ENCODE results near the gene FBXL14. TPM values are rescaled to one million over a fixed set of nuclear protein-coding genes. Genes with fewer than 3 reads are reported as not detected.

Gene FBXL14
- total and polyA plus RNA-seq, 9 of the 15 experiments (the other 6 are each of a cell fraction or from before 2014, with no cell fraction given), result 0.13 to 9.8 (median 3.3) TPM

DNA sequence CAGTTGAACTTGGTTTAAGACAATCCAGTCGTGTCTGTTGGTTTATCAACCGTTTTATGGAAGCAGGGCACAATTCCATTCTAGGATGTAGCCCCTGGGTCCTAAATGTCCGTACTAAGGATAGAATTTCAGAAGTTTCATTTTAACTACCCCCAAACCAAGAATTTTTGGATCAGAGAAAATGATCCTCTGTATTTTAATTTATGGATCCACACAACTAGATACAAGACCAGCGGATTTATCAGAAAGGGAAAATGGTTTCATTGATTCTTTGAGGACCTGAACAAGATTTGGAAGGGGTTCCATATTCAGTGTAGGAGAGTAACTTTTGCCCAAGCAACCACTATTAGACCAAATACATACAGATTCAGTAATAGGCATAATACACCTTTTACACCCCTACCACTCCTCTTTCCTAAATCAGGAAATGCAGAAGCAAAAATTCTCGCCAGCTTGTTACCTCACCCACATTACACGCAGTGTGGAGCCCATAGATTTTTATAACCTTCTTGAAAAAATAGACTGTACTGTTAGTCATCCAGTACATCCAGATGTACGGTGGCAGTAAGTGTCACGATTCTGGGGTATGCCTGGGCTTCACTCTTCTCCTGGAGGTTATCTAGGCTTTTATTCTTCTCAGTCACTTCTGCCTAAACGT is 1.4 kb upstream of the FBXL14 start:
- Histone ChIP-seq H3K79me2 (ENCODE audit: control insufficient read depth, insufficient read depth, low read length) (peaks cover 44% of the 10 kb centered on the region), H3K4me3 (no peak overlapping the region), H3K36me3 (ENCODE audit: control insufficient read depth, insufficient read depth, low read length) (peaks cover 7% of the 10 kb centered on the region; the same call in 1 of the 3 replicates), H3K4me2 (ENCODE audit: insufficient read depth, low read length) (peak overlapping the region; percentile 86), H3K4me1 (replicated peaks in 1 of 2; ENCODE audit: control insufficient read depth in 2 of 2, insufficient read depth in 2 of 2, low read length in 2 of 2) (peaks cover 23 to 28% of the 10 kb centered on the region in 2 experiments; a peak in 4 of 5 replicates), H2AFZ (ENCODE audit: low read depth, low read length) (peak overlapping the region; percentile 94), H3K27ac (ENCODE audit: extremely low read depth, low read depth, low read length) (peak overlapping the region; percentile 87), H3K27me3 (ENCODE audit: control insufficient read depth in 2 of 2, insufficient read depth in 2 of 2, low read length in 2 of 2) (no peaks in the 10 kb centered on the region), H3K9ac (ENCODE audit: insufficient read depth in 1 of 2, low read depth in 2 of 2, low read length in 2 of 2) (peak overlapping the region in 1 of 2 experiments; percentile 65; a peak in 2 of 4 replicates), H3K9me1 (ENCODE audit: control insufficient read depth, insufficient read depth, low read length) (no peaks in the 10 kb centered on the region), H3K9me3 (replicated peaks; ENCODE audit: control insufficient read depth, insufficient read depth, low read depth, low read length) (no peaks in the 10 kb centered on the region), H4K20me1 (replicated peaks; ENCODE audit: control insufficient read depth, insufficient read depth, low read length) (peaks cover 12% of the 10 kb centered on the region)
- ATAC-seq (no peak), DNase-seq (ENCODE audit: extremely low read depth in 1 of 4, low spot score in 3 of 4) (no peak), FAIRE-seq (no peak)
- TF ChIP-seq, protein P1, sequence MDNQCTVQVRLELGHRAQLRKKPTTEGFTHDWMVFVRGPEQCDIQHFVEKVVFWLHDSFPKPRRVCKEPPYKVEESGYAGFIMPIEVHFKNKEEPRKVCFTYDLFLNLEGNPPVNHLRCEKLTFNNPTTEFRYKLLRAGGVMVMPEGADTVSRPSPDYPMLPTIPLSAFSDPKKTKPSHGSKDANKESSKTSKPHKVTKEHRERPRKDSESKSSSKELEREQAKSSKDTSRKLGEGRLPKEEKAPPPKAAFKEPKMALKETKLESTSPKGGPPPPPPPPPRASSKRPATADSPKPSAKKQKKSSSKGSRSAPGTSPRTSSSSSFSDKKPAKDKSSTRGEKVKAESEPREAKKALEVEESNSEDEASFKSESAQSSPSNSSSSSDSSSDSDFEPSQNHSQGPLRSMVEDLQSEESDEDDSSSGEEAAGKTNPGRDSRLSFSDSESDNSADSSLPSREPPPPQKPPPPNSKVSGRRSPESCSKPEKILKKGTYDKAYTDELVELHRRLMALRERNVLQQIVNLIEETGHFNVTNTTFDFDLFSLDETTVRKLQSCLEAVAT (IDR thresholded peaks at IDR 0.05), result no peak
- TF ChIP-seq NFIC (IDR thresholded peaks at IDR 0.05) (peak; percentile 71), ZNF324 (CRISPR knock-in tag; IDR thresholded peaks at IDR 0.05) (no peak)
- TF ChIP-seq, protein P2, sequence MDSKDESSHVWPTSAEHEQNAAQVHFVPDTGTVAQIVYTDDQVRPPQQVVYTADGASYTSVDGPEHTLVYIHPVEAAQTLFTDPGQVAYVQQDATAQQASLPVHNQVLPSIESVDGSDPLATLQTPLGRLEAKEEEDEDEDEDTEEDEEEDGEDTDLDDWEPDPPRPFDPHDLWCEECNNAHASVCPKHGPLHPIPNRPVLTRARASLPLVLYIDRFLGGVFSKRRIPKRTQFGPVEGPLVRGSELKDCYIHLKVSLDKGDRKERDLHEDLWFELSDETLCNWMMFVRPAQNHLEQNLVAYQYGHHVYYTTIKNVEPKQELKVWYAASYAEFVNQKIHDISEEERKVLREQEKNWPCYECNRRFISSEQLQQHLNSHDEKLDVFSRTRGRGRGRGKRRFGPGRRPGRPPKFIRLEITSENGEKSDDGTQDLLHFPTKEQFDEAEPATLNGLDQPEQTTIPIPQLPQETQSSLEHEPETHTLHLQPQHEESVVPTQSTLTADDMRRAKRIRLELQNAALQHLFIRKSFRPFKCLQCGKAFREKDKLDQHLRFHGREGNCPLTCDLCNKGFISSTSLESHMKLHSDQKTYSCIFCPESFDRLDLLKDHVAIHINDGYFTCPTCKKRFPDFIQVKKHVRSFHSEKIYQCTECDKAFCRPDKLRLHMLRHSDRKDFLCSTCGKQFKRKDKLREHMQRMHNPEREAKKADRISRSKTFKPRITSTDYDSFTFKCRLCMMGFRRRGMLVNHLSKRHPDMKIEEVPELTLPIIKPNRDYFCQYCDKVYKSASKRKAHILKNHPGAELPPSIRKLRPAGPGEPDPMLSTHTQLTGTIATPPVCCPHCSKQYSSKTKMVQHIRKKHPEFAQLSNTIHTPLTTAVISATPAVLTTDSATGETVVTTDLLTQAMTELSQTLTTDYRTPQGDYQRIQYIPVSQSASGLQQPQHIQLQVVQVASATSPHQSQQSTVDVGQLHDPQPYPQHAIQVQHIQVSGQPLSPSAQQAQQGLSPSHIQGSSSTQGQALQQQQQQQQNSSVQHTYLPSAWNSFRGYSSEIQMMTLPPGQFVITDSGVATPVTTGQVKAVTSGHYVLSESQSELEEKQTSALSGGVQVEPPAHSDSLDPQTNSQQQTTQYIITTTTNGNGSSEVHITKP (IDR thresholded peaks at IDR 0.05; ENCODE audit: partially characterized antibody), result peak; percentile 69
- TF ChIP-seq, protein P3, sequence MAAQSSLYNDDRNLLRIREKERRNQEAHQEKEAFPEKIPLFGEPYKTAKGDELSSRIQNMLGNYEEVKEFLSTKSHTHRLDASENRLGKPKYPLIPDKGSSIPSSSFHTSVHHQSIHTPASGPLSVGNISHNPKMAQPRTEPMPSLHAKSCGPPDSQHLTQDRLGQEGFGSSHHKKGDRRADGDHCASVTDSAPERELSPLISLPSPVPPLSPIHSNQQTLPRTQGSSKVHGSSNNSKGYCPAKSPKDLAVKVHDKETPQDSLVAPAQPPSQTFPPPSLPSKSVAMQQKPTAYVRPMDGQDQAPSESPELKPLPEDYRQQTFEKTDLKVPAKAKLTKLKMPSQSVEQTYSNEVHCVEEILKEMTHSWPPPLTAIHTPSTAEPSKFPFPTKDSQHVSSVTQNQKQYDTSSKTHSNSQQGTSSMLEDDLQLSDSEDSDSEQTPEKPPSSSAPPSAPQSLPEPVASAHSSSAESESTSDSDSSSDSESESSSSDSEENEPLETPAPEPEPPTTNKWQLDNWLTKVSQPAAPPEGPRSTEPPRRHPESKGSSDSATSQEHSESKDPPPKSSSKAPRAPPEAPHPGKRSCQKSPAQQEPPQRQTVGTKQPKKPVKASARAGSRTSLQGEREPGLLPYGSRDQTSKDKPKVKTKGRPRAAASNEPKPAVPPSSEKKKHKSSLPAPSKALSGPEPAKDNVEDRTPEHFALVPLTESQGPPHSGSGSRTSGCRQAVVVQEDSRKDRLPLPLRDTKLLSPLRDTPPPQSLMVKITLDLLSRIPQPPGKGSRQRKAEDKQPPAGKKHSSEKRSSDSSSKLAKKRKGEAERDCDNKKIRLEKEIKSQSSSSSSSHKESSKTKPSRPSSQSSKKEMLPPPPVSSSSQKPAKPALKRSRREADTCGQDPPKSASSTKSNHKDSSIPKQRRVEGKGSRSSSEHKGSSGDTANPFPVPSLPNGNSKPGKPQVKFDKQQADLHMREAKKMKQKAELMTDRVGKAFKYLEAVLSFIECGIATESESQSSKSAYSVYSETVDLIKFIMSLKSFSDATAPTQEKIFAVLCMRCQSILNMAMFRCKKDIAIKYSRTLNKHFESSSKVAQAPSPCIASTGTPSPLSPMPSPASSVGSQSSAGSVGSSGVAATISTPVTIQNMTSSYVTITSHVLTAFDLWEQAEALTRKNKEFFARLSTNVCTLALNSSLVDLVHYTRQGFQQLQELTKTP (IDR thresholded peaks at IDR 0.05; ENCODE audit: low read depth in 1 of 2, partially characterized antibody in 2 of 2), result peak in 1 of 2 experiments; percentile 90
- ChIA-PET POLR2A (no interaction called here), CTCF (ENCODE audit: low intra/inter-chr PET ratio) (no interaction called here)
- in situ Hi-C loops (cut with MboI), result loop anchor here (25.0 kb wide), 2 partner anchors 309 to 1034 kb away; no protein-coding TSS in a partner anchor
- WGBS (ENCODE audit: insufficient coverage, low coverage, missing lambda C conversion rate), result 48% methylated on average over 9 of the region's 9 CpGs
- intact Hi-C loops (cut with micrococcal nuclease), result no loop called here
- no TSS peak for BruUV-seq (replicated peaks)
